Posterior cingulate gyrus (tissue), 11 donors: ENCODE measurements around the gene ACOT9.
"Not testable (repeated sequence)": the region's sequence is repeated elsewhere in the genome, so short reads cannot be mapped to it uniquely, and the experiment has no call there.

ENCODE experiments used
- DNase-seq, 10 donors: peaks; one replicate each; pipeline versions ENCODE4 v3.0.0 to v3.0.0-alpha.2; 2020 to 2021; ENCODE audit warnings: mixed read lengths in 3 of 10
- intact Hi-C: fragments of 100-400 bp; cut with DNase I; formaldehyde crosslinking; loops from one replicate; pipeline ENCODE4 v1.15.1; 2023

ACOT9 gene, protein sequence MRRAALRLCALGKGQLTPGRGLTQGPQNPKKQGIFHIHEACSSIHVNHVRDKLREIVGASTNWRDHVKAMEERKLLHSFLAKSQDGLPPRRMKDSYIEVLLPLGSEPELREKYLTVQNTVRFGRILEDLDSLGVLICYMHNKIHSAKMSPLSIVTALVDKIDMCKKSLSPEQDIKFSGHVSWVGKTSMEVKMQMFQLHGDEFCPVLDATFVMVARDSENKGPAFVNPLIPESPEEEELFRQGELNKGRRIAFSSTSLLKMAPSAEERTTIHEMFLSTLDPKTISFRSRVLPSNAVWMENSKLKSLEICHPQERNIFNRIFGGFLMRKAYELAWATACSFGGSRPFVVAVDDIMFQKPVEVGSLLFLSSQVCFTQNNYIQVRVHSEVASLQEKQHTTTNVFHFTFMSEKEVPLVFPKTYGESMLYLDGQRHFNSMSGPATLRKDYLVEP

GRCh38 chrX:23742697-23743622 lies at the start of gene ACOT9:
Gene ACOT9, minus strand, starts transcription at chrX:23743276. Its CDS starts 132 bp downstream, at chrX:23743144.
- DNase-seq = peak; percentile 44 to 97 (median 80)
- intact Hi-C loops = no loop called here

GRCh38 chrX:23790155-23790497 lies 47.0 kb upstream of the ACOT9 start:
- intact Hi-C loops = no loop called here
- DNase-seq = no peak

GRCh38 chrX:23789386-23790154 lies 46.5 kb upstream of the ACOT9 start:
- DNase-seq = no peak
- intact Hi-C loops = no loop called here

DNA sequence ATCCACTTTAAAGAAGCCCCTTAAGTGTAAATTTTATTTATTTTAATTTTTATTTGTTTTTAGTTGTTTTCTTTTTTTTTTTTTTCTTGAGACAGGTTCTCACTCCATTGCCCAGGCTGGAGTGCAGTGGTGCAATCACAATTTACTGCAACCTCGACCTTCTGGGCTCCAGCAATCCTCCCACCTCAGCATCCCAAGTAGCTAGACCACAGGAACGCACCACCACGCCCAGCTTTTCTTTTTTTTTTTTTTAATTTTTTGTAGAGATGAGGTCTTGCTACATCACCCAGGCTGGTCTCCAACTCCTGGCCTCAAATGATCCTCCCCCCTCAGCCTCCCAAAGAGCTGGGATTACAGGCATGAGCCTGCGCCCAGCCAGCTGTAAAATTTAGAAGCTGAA lies 45.9 kb upstream of the ACOT9 start:
- intact Hi-C loops = no loop called here
- no peak for DNase-seq

- intact Hi-C loops = no loop called here
- DNase-seq = no peak
These were observed 45.4 kb upstream of the ACOT9 start for GRCh38 chrX:23788521-23788920.

DNA sequence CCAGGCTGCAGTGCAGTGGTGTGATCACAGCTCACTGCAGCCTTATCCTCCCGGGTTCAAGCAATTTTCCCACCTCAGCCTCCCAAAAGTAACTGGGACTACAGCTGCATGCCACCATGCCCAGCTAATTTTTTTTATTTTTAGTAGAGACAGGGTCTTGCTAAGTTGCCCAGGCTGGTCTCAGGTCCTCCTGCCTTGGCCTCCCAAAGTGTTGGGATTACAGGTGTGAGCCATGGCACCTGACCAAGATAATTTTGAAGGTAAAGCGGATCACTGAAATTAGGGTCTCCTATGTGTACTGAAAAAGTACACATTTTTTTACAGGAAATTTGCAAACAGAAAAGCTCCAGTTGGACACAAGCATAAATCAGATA lies 44.7 kb upstream of the ACOT9 start:
- intact Hi-C loops = no loop called here

DNA sequence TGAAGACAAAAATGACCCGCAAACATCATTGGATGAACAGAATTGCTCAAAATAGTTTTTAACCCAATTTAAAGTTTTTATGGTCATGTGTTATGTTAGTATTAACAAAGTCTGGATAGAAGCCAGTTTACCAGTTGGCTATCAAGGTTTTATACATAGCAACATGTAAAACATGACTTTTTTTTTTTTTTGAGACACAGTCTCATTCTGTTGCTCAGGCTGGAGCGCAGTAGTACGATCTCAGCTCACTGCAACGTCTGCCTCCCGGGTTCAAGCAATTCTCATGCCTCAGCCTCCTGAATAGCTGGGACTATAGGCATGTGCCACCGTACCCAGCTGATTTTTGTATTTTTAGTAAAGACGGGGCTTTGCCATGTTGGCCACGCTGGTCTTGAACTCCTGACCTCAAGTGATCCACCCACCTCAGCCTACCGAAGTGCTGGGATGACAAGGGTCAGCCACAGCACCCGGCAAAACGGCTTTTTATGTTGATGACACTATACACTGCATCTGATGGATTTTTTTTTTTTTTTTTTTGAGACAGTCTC lies 43.3 kb upstream of the ACOT9 start:
- DNase-seq = no peak
- intact Hi-C loops = no loop called here

More for the DNA sequence above, 44.7 kb upstream of the ACOT9 start:
- no peak for DNase-seq

- DNase-seq = no peak
- intact Hi-C loops = no loop called here
These were observed 42.5 kb upstream of the ACOT9 start for GRCh38 chrX:23785580-23785979.

GRCh38 chrX:23784470-23785331 lies 41.6 kb upstream of the ACOT9 start:
- intact Hi-C loops = no loop called here

DNA sequence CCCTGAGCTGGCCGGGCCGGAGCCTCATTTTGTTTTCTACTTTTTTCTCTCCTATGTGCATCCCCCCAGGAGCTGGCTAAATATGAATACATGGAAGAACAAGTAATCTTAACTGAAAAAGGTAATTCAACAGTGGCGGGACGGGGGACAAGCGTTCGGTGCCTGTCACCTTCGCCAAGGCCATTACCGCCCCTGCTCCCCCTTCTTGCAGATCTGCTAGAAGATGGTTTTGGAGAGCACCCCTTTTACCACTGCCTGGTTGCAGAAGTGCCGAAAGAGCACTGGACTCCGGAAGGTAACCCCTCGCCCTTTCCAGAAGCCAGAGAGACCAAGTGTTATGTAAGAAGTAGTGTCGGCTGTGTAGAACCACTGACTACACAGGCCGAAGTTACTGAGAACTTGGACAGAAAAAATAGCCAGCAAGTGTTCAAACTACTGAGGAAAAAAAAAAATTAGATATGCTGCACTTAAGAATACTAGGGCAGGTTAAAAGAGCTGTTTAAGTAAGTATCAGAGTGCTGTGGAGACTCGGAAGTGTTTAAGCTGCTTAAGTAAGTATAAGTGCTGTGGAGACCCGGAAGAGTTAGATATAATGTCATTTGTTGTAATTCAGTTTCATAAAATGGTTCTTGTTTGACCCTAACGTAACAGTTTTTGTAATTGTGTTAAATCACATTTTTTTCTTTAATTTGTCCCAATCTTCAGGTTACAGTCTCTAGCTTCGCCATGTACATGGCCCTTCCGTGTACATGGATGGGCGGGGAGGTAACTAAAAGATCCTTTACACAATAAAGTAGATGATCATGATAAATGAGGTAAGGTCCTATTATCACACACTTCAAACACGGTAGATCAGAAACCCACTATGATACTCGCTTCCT lies 40.8 kb upstream of the ACOT9 start:
- DNase-seq = no peak
- intact Hi-C loops = loop anchor here (2.0 kb wide), 1 partner anchor 117 kb away; the partner anchor contains the start of gene PRDX4

More at GRCh38 chrX:23784470-23785331, 41.6 kb upstream of the ACOT9 start:
- no peak for DNase-seq

- intact Hi-C loops = loop anchor here (1.0 to 2.0 kb wide), 2 partner anchors 116 to 119 kb away; partner anchors contain the start of gene PRDX4
- DNase-seq = peak; percentile 88 to 99 (median 94)
These were observed 40.0 kb upstream of the ACOT9 start, which contains the start of gene SAT1 for GRCh38 chrX:23782863-23783588. Gene SAT1, plus strand, starts transcription at chrX:23783173. Its CDS starts 179 bp downstream, at chrX:23783352.

DNA sequence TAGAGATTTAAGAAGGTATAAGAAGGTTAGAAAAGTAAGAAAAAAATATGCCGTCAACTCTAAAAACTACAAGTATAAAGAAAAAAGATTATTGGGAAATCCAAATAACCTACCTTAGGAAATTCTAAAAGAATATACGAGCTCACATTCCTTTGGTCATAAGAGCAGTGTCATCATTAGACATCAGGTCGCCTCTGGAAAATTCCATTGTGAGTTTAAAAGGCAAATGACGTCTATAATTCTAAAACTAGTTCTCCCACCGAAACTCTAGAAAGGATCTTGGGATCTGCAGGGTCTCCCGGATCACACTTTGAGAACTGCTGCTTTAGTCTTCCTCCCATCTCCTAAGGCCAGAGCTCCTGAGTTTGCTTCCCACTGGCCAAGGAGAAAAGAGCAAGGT lies 39.4 kb upstream of the ACOT9 start:
- intact Hi-C loops = loop anchor here (1.0 to 2.0 kb wide), 2 partner anchors 116 to 120 kb away; partner anchors contain the start of gene PRDX4
- DNase-seq = no peak

DNA sequence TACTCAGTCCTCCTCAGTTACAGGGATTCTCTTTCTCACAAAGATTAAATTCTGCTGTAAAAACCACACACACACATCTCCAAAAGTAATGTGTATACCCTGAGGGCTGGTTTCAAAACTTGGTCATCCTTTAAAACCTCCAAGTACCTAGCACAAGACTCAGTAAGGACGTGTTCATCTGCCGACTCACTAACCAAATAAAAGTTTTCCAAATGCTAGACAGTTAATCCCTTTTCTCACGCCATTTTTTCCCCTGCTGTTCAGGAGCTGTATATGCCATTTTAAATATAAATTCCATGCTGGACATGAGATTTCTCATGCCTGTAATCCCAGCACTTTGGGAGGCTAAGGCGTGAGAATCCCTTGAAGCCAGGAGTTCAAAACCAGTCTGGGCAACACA lies 35.9 kb upstream of the ACOT9 start:
- no peak for DNase-seq
- intact Hi-C loops = no loop called here

DNA sequence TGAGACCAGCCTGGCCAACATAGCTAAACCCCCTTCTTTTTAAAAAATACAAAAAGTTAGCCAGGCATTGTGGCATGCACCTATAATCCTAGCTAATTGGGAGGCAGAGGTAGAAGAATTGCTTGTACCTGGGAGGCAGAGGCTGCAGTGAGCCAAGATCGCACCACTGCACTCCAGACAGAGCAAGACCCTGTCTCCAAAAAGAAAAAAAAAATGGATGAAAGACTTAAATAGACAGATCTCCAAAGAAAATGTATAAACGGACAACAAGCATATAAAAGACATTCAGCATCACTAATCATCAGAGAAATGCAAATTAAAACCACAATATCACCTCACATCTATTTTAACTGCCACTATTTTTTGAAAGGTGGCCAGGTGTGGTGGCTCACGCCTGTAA lies 33.3 kb upstream of the ACOT9 start:
- no peak for DNase-seq
- intact Hi-C loops = no loop called here

DNA sequence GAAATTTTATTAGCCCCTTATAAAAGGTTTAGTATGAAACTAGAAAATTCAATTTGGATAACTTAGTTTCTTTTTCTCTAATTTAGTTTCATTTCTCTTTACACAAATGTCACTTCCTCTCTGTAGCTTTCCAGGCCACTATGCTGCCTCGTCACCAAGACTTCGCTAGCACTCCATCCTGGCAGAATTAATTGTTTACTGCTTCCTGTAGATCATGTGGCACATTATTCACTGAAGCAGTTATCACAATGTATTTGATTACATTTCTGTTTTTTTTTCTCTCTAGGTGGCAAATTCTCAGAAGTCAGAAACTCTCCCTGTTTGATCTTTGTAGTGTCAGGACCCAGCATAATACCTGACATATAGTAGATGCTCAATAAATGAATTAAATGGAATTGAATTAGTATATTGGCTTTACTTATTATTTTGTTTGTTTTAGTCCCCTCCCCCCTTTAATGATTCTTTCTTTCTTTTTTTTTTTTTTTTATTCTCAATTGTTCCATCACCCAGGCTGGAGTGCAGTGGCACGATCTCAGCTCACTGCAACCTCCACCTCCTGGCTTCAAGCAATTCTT lies 30.6 kb upstream of the ACOT9 start:
- intact Hi-C loops = no loop called here
- DNase-seq = no peak

GRCh38 chrX:23771086-23771485 lies 28.0 kb upstream of the ACOT9 start:
- intact Hi-C loops, DNase-seq: not testable (repeated sequence)

- intact Hi-C loops = no loop called here
These were observed 27.1 kb upstream of the ACOT9 start for GRCh38 chrX:23770142-23770541.

More at GRCh38 chrX:23770142-23770541, 27.1 kb upstream of the ACOT9 start:
- no peak for DNase-seq
